Activated CD4-positive, alpha-beta T cell treated with anti-CD3 and anti-CD28 coated beads, Interleukin-10, Interleukin-2, amounts not matched to agents 100 ng/mL and 50 ng/mL, durations not matched to agents 16 hours and 8 hours (primary cell): ENCODE results near the gene ARSK.

Experiments
- DNase-seq: peaks from one replicate; pipeline ENCODE4 v3.0.0-alpha.2; 2020

The ARSK gene

GRCh38 chr5:95564450-95564849, 9.5 kb downstream of the ARSK start:
- no peak for DNase-seq

- no peak for DNase-seq
Observed at GRCh38 chr5:95565280-95565920, 10.5 kb downstream of the ARSK start.

- no peak for DNase-seq
Observed at GRCh38 chr5:95572016-95572415, 17.1 kb downstream of the ARSK start.

- no peak for DNase-seq
Observed at GRCh38 chr5:95581576-95581975, 26.7 kb downstream of the ARSK start.

- no peak for DNase-seq
Observed at GRCh38 chr5:95583992-95584391, 29.1 kb downstream of the ARSK start.

GRCh38 chr5:95590880-95591279, 36.0 kb downstream of the ARSK start:
- peak; percentile 49 for DNase-seq

- DNase-seq, result peak; percentile 91
Observed at GRCh38 chr5:95591490-95591901, 36.6 kb downstream of the ARSK start.

- DNase-seq, result no peak
Observed at GRCh38 chr5:95595289-95595931, 40.5 kb downstream of the ARSK start.

- no peak for DNase-seq
Observed at GRCh38 chr5:95599252-95599651, 44.4 kb downstream of the ARSK start.

- DNase-seq, result no peak
Observed at GRCh38 chr5:95600557-95600956, 45.7 kb downstream of the ARSK start.

GRCh38 chr5:95605786-95606185, 50.9 kb downstream of the ARSK start:
- no peak for DNase-seq

- no peak for DNase-seq
Observed at GRCh38 chr5:95606419-95606818, 51.5 kb downstream of the ARSK start.

- no peak for DNase-seq
Observed at GRCh38 chr5:95609711-95610110, 54.8 kb downstream of the ARSK start.

- no peak for DNase-seq
Observed at GRCh38 chr5:95610546-95610945, 55.6 kb downstream of the ARSK start.

- no peak for DNase-seq
Observed at GRCh38 chr5:95611396-95611795, 56.5 kb downstream of the ARSK start.

GRCh38 chr5:95613514-95613913, 58.6 kb downstream of the ARSK start:
- DNase-seq, result no peak

- DNase-seq, result peak; percentile 54
Observed at GRCh38 chr5:95615164-95615467, 60.2 kb downstream of the ARSK start.

GRCh38 chr5:95617057-95617456, 62.2 kb downstream of the ARSK start:
- no peak for DNase-seq

- DNase-seq, result no peak
Observed at GRCh38 chr5:95619096-95619495, 64.2 kb downstream of the ARSK start.

- no peak for DNase-seq
Observed at GRCh38 chr5:95619514-95620029, 64.7 kb downstream of the ARSK start.

GRCh38 chr5:95620030-95620869, 65.3 kb downstream of the ARSK start, which contains the start of gene GPR150:
GPR150 (plus strand) TSS chr5:95620087; CDS start chr5:95620276, 189 bp downstream.
- peak; percentile 63 for DNase-seq

- DNase-seq, result peak; percentile 42
Observed at GRCh38 chr5:95620870-95621838, 66.3 kb downstream of the ARSK start.
